ENCODE data around the gene SNRNP25.

Gene SNRNP25

DNA sequence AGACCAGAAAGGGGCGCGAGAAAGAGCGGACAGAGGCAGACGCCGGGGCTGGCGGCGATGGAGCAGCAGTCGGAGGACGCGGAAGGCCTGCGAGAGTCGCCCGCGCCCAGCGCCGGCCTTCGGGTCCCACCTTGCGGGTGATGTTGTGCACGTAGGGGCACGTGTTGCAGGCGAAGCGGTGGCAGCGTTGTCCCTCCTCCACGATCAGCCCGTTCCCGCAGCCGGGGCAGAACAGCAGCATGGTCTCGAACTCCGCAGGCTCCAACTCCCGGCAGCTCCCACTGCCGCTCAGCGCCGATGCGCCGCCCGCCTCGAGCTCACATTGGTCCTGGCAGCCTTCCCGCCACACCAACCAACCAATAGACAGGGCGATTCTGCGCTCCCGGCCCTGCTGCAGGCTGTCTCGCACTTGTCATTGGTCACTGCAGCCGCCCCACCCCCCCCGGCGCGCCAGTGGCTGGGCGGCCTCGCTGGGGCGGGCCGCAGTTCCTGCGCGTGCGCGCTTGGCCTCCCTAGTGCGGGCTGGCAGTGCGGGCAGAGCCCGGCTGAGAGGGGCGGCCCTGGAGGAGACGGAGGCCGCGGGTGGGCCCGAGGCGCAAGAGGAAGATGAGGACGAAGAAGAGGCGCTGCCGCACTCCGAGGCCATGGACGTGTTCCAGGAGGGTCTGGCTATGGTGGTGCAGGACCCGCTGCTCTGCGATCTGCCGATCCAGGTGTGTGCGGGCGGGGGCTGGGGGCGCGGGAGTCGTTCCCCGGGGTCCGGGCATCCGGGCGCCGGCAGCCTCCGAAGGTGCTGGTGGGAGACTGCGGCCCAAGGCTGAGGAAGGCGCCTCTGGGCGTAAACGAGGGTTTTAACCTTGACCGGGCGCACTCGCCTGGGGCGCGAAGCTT lies at the start of gene SNRNP25, which contains the start of gene POLR3K (continued):
- TF ChIP-seq ZNF660 (tag by site-specific recombination; IDR thresholded peaks at IDR 0.05) (0 out of 2 replicates have a peak, but pooled peaks have one; percentile 7), BCL11A (tag by site-specific recombination; IDR thresholded peaks at IDR 0.05; ENCODE audit: low read depth) (no peak), ZNF473 (tag by site-specific recombination; IDR thresholded peaks at IDR 0.05) (no peak), YY1 (tag by site-specific recombination; IDR thresholded peaks at IDR 0.05) (peak; percentile 37; the same call in 1 of the 2 replicates), ZBTB21 (tag by site-specific recombination; IDR thresholded peaks at IDR 0.05) (peak; percentile 43; the same call in 1 of the 2 replicates), ZNF585B (tag by site-specific recombination; IDR thresholded peaks at IDR 0.05) (no peak), OSR2 (tag by site-specific recombination; IDR thresholded peaks at IDR 0.05) (peak; percentile 52; the same call in 1 of the 2 replicates), ZFP37 (tag by site-specific recombination; IDR thresholded peaks at IDR 0.05) (peak; percentile 10), ZNF24 (tag by site-specific recombination; IDR thresholded peaks at IDR 0.05) (0 out of 2 replicates have a peak, but pooled peaks have one; percentile 40), ZNF561 (tag by site-specific recombination; IDR thresholded peaks at IDR 0.05; ENCODE audit: borderline replicate concordance) (0 out of 2 replicates have a peak, but pooled peaks have one; percentile 25), ZBTB8A (tag by site-specific recombination; IDR thresholded peaks at IDR 0.05) (peak; percentile 96), ZNF449 (tag by site-specific recombination; IDR thresholded peaks at IDR 0.05) (peak; percentile 13; the same call in 1 of the 2 replicates), KLF7 (tag by site-specific recombination; IDR thresholded peaks at IDR 0.05; ENCODE audit: borderline replicate concordance) (peak; percentile 53; the same call in 1 of the 2 replicates), ZNF302 (tag by site-specific recombination; IDR thresholded peaks at IDR 0.05; ENCODE audit: low read depth) (no peak), ZNF510 (tag by site-specific recombination; IDR thresholded peaks at IDR 0.05; ENCODE audit: insufficient replicate concordance) (no peak), KLF8 (tag by site-specific recombination; IDR thresholded peaks at IDR 0.05) (peak; percentile 26; the same call in 1 of the 2 replicates), ZNF202 (tag by site-specific recombination; IDR thresholded peaks at IDR 0.05; ENCODE audit: borderline replicate concordance) (no peak), PRDM6 (tag by site-specific recombination; IDR thresholded peaks at IDR 0.05) (no peak), YY2 (tag by site-specific recombination; IDR thresholded peaks at IDR 0.05) (no peak; the same call in 1 of the 2 replicates), GLIS1 (tag by site-specific recombination; IDR thresholded peaks at IDR 0.05) (peak; percentile 36; the same call in 1 of the 2 replicates), ZNF621 (tag by site-specific recombination; IDR thresholded peaks at IDR 0.05) (no peak), REPIN1 (tag by site-specific recombination; IDR thresholded peaks at IDR 0.05; ENCODE audit: low read depth) (peak; percentile 75; the same call in 1 of the 2 replicates), ZNF292 (tag by site-specific recombination; IDR thresholded peaks at IDR 0.05; ENCODE audit: borderline replicate concordance, low read depth) (no peak), ZBTB17 (tag by site-specific recombination; IDR thresholded peaks at IDR 0.05) (peak; percentile 76), ZNF785 (tag by site-specific recombination; IDR thresholded peaks at IDR 0.05) (0 out of 2 replicates have a peak, but pooled peaks have one; percentile 33), ZNF221 (tag by site-specific recombination; IDR thresholded peaks at IDR 0.05; ENCODE audit: borderline replicate concordance) (no peak), ZNF555 (tag by site-specific recombination; conservative IDR thresholded peaks at IDR 0.05) (no peak), ZNF239 (tag by site-specific recombination; IDR thresholded peaks at IDR 0.05) (no peak), ZNF423 (tag by site-specific recombination; IDR thresholded peaks at IDR 0.05) (no peak), SP3 (tag by site-specific recombination; IDR thresholded peaks at IDR 0.05) (peak; percentile 90)
- TF ChIP-seq, protein P1, sequence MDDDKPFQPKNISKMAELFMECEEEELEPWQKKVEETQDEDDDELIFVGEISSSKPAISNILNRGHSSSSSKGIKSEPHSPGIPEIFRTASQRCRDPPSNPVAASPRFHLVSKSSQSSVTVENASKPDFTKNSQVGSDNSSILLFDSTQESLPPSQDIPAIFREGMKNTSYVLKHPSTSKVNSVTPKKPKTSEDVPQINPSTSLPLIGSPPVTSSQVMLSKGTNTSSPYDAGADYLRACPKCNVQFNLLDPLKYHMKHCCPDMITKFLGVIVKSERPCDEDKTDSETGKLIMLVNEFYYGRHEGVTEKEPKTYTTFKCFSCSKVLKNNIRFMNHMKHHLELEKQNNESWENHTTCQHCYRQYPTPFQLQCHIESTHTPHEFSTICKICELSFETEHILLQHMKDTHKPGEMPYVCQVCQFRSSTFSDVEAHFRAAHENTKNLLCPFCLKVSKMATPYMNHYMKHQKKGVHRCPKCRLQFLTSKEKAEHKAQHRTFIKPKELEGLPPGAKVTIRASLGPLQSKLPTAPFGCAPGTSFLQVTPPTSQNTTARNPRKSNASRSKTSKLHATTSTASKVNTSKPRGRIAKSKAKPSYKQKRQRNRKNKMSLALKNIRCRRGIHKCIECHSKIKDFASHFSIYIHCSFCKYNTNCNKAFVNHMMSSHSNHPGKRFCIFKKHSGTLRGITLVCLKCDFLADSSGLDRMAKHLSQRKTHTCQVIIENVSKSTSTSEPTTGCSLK (tag by site-specific recombination; IDR thresholded peaks at IDR 0.05) = no peak
